Bronchial epithelial cell (primary cell): Measurements from ENCODE around the gene SAG. TPM values are rescaled to one million over a fixed set of nuclear protein-coding genes. Genes with fewer than 3 reads are reported as not detected.

Experiments
- DNase-seq: peaks from one replicate; pipeline ENCODE4 v3.0.0-alpha.2; 2010; ENCODE audit warnings: low read depth
- FAIRE-seq: peaks from 2 replicates; lab custom pipeline; 2011; peaks lifted over from hg19 to GRCh38; lab: Jason Lieb, UNC
- H3K27me3 ChIP-seq: 2 replicates; pipeline ENCODE4 v1.5.1; 2011; ENCODE audit warnings: low read length; ENCODE audit not compliant: control insufficient read depth, insufficient read depth
- H3K36me3 ChIP-seq: 2 replicates; pipeline ENCODE4 v1.5.1; 2011; ENCODE audit warnings: low read length; ENCODE audit not compliant: control insufficient read depth, insufficient read depth
- H3K4me3 ChIP-seq: 2 replicates; pipeline ENCODE4 v1.5.1; 2011; ENCODE audit warnings: mild to moderate bottlenecking, low read depth, low read length, control low read depth
- total RNA-seq: library from RNA; depleted of rRNA; stranded (reverse); fragments of >200 nt; gene quantifications from 2 replicates; pipeline ENCODE4 v1.2.1, GENCODE V29; 2014
- TF ChIP-seq, protein P1 (sequence below): IDR thresholded peaks from 2 replicates; pipeline ENCODE4 v1.5.1; 2011; ENCODE audit warnings: mild to moderate bottlenecking, moderate library complexity, low read length, control low read depth, inconsistent platforms; ENCODE audit not compliant: insufficient read depth, severe bottlenecking

SAG gene
- total RNA-seq, 1 donor from 2014 or later = not detected

DNA sequence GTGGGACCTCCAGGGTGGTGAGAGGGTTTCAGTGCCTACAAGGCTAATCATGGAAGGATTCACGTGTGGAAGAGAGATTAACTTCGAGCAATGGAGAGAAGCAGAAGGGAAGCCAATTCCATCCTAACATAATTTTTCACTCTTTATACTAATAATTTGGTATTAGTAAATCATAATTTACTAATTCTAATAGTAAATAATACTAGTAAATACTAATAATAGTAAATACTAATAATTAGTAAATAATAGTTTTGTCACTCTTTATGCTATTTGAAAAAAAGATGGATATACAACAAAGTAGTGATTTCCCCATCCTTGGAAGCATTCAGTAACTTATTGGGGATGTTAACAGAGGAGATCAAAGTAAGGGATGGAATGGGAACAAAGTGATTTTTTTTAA lies 6.4 kb upstream of the SAG start:
- no peak for DNase-seq
- FAIRE-seq = no peak

DNA sequence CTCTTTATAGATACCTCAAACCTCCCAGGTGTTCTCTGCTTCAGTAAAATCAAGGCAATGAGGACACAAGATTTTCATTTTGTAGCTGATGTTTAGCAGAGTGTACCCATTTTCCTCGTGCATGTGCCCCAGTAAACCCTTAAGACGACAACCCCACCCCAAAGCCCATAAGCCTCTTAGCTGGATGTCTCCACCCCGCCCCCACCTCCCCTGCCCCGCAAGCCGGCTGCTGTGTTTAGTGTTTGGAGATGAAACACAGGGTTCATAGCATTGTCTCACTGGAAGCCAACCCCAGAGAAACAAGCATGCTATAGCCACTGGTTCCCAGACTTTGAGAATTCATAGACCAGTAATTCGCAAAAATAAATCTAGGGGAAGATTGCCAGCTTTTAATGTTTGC lies 5.8 kb upstream of the SAG start:
- Histone ChIP-seq H3K27me3 (no peaks in the 10 kb centered on the region), H3K36me3 (no peaks in the 10 kb centered on the region), H3K4me3 (no peak overlapping the region)
- FAIRE-seq (no peak), DNase-seq (no peak)
- TF ChIP-seq, protein P1, sequence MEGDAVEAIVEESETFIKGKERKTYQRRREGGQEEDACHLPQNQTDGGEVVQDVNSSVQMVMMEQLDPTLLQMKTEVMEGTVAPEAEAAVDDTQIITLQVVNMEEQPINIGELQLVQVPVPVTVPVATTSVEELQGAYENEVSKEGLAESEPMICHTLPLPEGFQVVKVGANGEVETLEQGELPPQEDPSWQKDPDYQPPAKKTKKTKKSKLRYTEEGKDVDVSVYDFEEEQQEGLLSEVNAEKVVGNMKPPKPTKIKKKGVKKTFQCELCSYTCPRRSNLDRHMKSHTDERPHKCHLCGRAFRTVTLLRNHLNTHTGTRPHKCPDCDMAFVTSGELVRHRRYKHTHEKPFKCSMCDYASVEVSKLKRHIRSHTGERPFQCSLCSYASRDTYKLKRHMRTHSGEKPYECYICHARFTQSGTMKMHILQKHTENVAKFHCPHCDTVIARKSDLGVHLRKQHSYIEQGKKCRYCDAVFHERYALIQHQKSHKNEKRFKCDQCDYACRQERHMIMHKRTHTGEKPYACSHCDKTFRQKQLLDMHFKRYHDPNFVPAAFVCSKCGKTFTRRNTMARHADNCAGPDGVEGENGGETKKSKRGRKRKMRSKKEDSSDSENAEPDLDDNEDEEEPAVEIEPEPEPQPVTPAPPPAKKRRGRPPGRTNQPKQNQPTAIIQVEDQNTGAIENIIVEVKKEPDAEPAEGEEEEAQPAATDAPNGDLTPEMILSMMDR = no peak

More for the DNA sequence above, 6.4 kb upstream of the SAG start:
- H3K36me3 ChIP-seq = no peaks in the 10 kb centered on the region
- TF ChIP-seq, protein P1 = no peak
- H3K27me3 ChIP-seq = no peaks in the 10 kb centered on the region
- no peak overlapping the region for H3K4me3 ChIP-seq

DNA sequence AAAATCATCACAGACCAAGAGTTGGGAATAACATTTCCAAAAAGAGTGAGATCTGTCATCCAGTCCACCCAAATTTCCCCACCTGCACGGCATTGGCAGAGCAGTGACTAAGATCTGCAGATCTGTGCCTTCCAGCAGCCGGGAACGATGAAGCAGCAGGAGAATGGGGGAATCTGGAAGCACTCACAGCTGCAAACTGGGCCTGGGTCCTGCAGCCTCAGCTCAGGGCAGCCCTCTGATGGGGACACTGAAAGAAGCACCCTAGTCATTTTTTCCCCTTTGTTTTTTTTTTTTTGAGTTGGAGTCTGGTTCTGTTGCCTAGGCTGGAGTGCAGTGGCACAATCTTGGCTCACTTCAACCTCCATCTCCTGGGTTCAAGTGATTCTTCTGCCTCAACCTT lies 4.4 kb upstream of the SAG start:
- no peaks in the 10 kb centered on the region for H3K27me3 ChIP-seq
- TF ChIP-seq, protein P1 = no peak
- no peak overlapping the region for H3K4me3 ChIP-seq
- no peak for DNase-seq
- FAIRE-seq = no peak
- H3K36me3 ChIP-seq = no peaks in the 10 kb centered on the region

DNA sequence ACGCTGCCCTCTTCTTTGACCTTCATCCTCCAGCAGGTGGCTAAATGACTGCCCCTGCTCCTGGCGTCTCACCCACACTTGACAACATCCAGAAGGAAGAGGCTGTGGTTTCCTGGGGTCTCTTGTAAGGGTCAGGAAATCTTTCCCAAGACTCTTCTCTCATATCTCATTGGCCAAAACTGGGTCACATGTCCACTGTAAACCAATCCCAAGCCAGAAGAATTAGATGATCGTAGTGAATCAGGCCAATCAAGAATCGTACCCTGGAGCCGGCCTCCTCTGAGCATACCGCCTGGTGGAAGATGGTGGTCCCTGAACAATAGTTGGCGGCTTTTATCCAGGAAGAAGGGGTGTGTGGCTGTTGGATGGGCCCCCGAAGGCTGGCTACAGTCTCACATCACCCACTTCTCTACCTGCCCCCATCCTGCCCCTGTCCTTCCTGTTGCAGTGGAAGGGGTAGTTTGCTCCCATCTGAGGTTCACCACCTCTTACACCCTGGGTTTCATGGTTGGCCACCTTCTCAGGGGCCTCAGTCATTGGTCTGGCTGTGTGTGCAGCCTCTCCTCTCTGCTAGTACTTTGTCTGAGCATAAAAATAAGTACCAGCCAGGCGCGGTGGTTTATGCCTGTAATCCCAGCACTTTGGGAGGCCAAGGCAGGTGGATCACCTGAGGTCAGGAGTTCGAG lies 3.8 kb downstream of the SAG start:
- FAIRE-seq (no peak), DNase-seq (no peak)
- no peaks in the 10 kb centered on the region for H3K27me3 ChIP-seq
- H3K36me3 ChIP-seq = no peaks in the 10 kb centered on the region
- no peak overlapping the region for H3K4me3 ChIP-seq
- TF ChIP-seq, protein P1 = no peak

DNA sequence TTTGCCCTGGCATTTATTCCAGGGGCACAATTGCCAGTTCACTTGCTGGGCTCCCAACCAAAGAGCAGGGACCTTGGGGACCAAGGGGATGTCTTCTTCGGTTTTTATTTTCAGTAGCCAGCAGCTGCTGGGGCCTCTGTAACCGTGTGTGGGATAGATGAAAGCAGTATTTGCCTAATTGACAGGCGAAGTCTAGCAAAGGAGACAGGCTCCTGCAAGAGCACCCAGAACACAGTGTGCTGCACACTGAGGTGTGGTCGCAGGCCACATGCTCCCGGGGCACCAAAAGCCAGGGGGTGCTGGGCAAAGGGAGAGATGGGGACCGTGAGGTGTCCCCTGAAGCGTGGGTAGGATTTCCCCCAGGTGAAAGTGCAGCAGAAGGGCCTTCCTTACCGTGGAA lies 5.3 kb downstream of the SAG start:
- DNase-seq = no peak
- TF ChIP-seq, protein P1 = no peak
- Histone ChIP-seq H3K36me3 (no peaks in the 10 kb centered on the region), H3K4me3 (no peak overlapping the region), H3K27me3 (no peaks in the 10 kb centered on the region)
- no peak for FAIRE-seq

DNA sequence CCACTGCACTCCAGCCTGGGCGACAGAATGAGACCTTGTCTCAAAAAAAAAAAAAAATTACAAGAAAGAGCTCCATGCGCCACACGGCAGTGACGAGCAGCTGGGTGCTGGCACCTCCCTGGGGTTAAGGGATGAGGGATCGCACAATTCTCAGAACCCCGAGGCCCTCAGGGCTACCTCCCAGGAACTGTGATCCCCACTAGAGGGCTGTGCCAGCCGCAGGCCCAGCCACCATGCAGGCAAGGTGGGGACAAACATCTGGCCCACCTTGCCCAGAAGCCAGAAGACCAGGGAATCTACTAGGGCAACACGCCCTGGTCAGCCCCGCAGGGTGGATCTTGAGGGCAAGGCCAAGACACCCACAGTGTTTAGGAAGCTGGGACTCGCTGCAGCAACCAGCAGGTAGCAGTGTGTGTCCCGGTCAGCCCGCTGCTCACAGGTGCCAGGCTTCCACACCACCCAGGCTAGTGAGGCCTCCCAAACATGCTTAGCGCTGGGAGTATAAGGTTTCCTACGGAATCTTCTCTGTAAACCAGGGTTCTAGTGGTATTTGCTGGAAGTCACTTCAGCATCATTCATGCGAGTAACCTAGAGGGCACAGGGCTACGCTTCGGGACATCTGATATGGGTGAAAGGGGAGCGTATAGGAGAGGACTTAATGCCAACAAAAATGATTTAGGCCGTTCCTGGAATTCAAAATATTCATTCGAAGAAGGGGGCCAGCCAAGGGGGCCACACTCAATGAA lies 6.7 kb downstream of the SAG start:
- FAIRE-seq (no peak), DNase-seq (no peak)

More for the DNA sequence above, 6.7 kb downstream of the SAG start:
- TF ChIP-seq, protein P1 = no peak
- Histone ChIP-seq H3K27me3 (no peaks in the 10 kb centered on the region), H3K36me3 (no peaks in the 10 kb centered on the region), H3K4me3 (no peak overlapping the region)
